NOMO-1 treated with DMSO at 0.1 percent for 48 hours (cell line): ENCODE data around the gene SFXN3.
"Not testable (repeated sequence)": the region's sequence is repeated elsewhere in the genome, so short reads cannot be mapped to it uniquely, and the experiment has no call there.

ENCODE experiments used
- DNase-seq: peaks from one replicate; lab custom pipeline; 2025; ENCODE audit not compliant: unreplicated experiment; lab: John Stamatoyannopoulos, UW

SFXN3 gene

GRCh38 chr10:101034404-101034803 is 3.4 kb downstream of the SFXN3 start:
- not testable (repeated sequence) for DNase-seq

GRCh38 chr10:101035314-101035713 is 4.3 kb downstream of the SFXN3 start:
- no peak for DNase-seq

- no peak for DNase-seq
Measured at GRCh38 chr10:101035916-101036702, 5.1 kb downstream of the SFXN3 start.

GRCh38 chr10:101036726-101037125 is 5.7 kb downstream of the SFXN3 start:
- DNase-seq = no peak

- no peak for DNase-seq
Measured at GRCh38 chr10:101038484-101038883, 7.5 kb downstream of the SFXN3 start.

- DNase-seq = no peak
Measured at GRCh38 chr10:101040061-101040460, 9.0 kb downstream of the SFXN3 start.

GRCh38 chr10:101040851-101041250 is 9.8 kb downstream of the SFXN3 start:
- DNase-seq = no peak

GRCh38 chr10:101041252-101041761 is 10.3 kb downstream of the SFXN3 start:
- peak; percentile 61 for DNase-seq

GRCh38 chr10:101042118-101042517 is 11.1 kb downstream of the SFXN3 start:
- DNase-seq = no peak

GRCh38 chr10:101042667-101043362 is 11.8 kb downstream of the SFXN3 start:
- DNase-seq = peak; percentile 95

- no peak for DNase-seq
Measured at GRCh38 chr10:101043363-101043707, 12.3 kb downstream of the SFXN3 start.

- no peak for DNase-seq
Measured at GRCh38 chr10:101044117-101044516, 13.1 kb downstream of the SFXN3 start.

- DNase-seq = no peak
Measured at GRCh38 chr10:101046332-101047238, 15.6 kb downstream of the SFXN3 start.

- no peak for DNase-seq
Measured at GRCh38 chr10:101047268-101047667, 16.2 kb downstream of the SFXN3 start.

GRCh38 chr10:101047961-101048892 is 17.2 kb downstream of the SFXN3 start:
- no peak for DNase-seq

GRCh38 chr10:101050208-101051069 is 19.4 kb downstream of the SFXN3 start:
- DNase-seq = peak; percentile 35

GRCh38 chr10:101052285-101052684 is 21.3 kb downstream of the SFXN3 start:
- DNase-seq = no peak

- no peak for DNase-seq
Measured at GRCh38 chr10:101053516-101053915, 22.5 kb downstream of the SFXN3 start.

GRCh38 chr10:101054351-101054750 is 23.3 kb downstream of the SFXN3 start:
- no peak for DNase-seq
